ENCODE measurements around the gene HBEGF. TPM values are rescaled to one million over a fixed set of nuclear protein-coding genes. Genes with fewer than 3 reads are reported as not detected.

The HBEGF gene
- 17.1 TPM for polyA plus RNA-seq (2013, experiment 1 of 2)
- 13.9 TPM for polyA plus RNA-seq (2013, experiment 2 of 2)

- Histone ChIP-seq H3K4me3 (ENCODE audit: extremely low read depth, insufficient read depth, low read length, poor library complexity, severe bottlenecking) (peak within 1 kb of the TSS; percentile 65), H3K36me3 (ENCODE audit: control insufficient read depth, insufficient read depth, low read length) (peaks cover 19% of the 10 kb centered on the region), H3K27ac (ENCODE audit: low read depth, low read length, severe bottlenecking) (no peak within 1 kb of the TSS), H3K4me1 (ENCODE audit: control insufficient read depth, insufficient read depth, low read length, poor library complexity, severe bottlenecking) (peaks cover 26% of the 10 kb centered on the region), H3K9me3 (ENCODE audit: control insufficient read depth, low read length) (no peaks in the 10 kb centered on the region)
- WGBS, 2 experiments (ENCODE audit: insufficient coverage in 2 of 2): 6 to 7% methylated on average over 31 to 40 of the region's 72 CpGs
Observed at GRCh38 chr5:140346348-140347221, at the start of gene HBEGF. TSS of gene HBEGF (minus strand) at chr5:140346603. CDS start at chr5:140346328, 275 bp downstream.

- no peaks in the 10 kb centered on the region for H3K36me3 ChIP-seq (ENCODE audit: control insufficient read depth, insufficient read depth, low read length)
- no peak overlapping the region for H3K4me3 ChIP-seq (ENCODE audit: extremely low read depth, insufficient read depth, low read length, poor library complexity, severe bottlenecking)
- no peak overlapping the region for H3K27ac ChIP-seq (ENCODE audit: low read depth, low read length, severe bottlenecking)
- H3K9me3 ChIP-seq (ENCODE audit: control insufficient read depth, low read length): no peaks in the 10 kb centered on the region
- no peaks in the 10 kb centered on the region for H3K4me1 ChIP-seq (ENCODE audit: control insufficient read depth, insufficient read depth, low read length, poor library complexity, severe bottlenecking)
- 83 to 100% methylated on average over 2 of the region's 2 CpGs for WGBS, 2 experiments (ENCODE audit: insufficient coverage in 2 of 2)
Observed at GRCh38 chr5:140393738-140394137, 47.3 kb upstream of the HBEGF start.

GRCh38 chr5:140391732-140392131, 45.3 kb upstream of the HBEGF start:
- Histone ChIP-seq H3K36me3 (ENCODE audit: control insufficient read depth, insufficient read depth, low read length) (no peaks in the 10 kb centered on the region), H3K27ac (ENCODE audit: low read depth, low read length, severe bottlenecking) (no peak overlapping the region), H3K9me3 (ENCODE audit: control insufficient read depth, low read length) (no peaks in the 10 kb centered on the region), H3K4me3 (ENCODE audit: extremely low read depth, insufficient read depth, low read length, poor library complexity, severe bottlenecking) (no peak overlapping the region), H3K4me1 (ENCODE audit: control insufficient read depth, insufficient read depth, low read length, poor library complexity, severe bottlenecking) (no peaks in the 10 kb centered on the region)
- WGBS, 2 experiments (ENCODE audit: insufficient coverage in 2 of 2): 83 to 91% methylated on average over 1 of the region's 1 CpG

- H3K36me3 ChIP-seq (ENCODE audit: control insufficient read depth, insufficient read depth, low read length): no peaks in the 10 kb centered on the region
- no peak overlapping the region for H3K27ac ChIP-seq (ENCODE audit: low read depth, low read length, severe bottlenecking)
- no peak overlapping the region for H3K4me3 ChIP-seq (ENCODE audit: extremely low read depth, insufficient read depth, low read length, poor library complexity, severe bottlenecking)
- 80 to 90% methylated on average over 1 of the region's 1 CpG for WGBS, 2 experiments (ENCODE audit: insufficient coverage in 2 of 2)
- no peaks in the 10 kb centered on the region for H3K4me1 ChIP-seq (ENCODE audit: control insufficient read depth, insufficient read depth, low read length, poor library complexity, severe bottlenecking)
- no peaks in the 10 kb centered on the region for H3K9me3 ChIP-seq (ENCODE audit: control insufficient read depth, low read length)
Observed at GRCh38 chr5:140391312-140391711, 44.9 kb upstream of the HBEGF start.

- 80% methylated on average over 1 of the region's 2 CpGs; no CpG with 5 or more reads in 1 of the 2 experiments for WGBS, 2 experiments (ENCODE audit: insufficient coverage in 2 of 2)
- no peaks in the 10 kb centered on the region for H3K9me3 ChIP-seq (ENCODE audit: control insufficient read depth, low read length)
- H3K4me1 ChIP-seq (ENCODE audit: control insufficient read depth, insufficient read depth, low read length, poor library complexity, severe bottlenecking): no peaks in the 10 kb centered on the region
- no peak overlapping the region for H3K4me3 ChIP-seq (ENCODE audit: extremely low read depth, insufficient read depth, low read length, poor library complexity, severe bottlenecking)
- no peaks in the 10 kb centered on the region for H3K36me3 ChIP-seq (ENCODE audit: control insufficient read depth, insufficient read depth, low read length)
- no peak overlapping the region for H3K27ac ChIP-seq (ENCODE audit: low read depth, low read length, severe bottlenecking)
Observed at GRCh38 chr5:140388052-140388451, 41.6 kb upstream of the HBEGF start.

GRCh38 chr5:140383300-140383699, 36.9 kb upstream of the HBEGF start:
- no peak overlapping the region for H3K27ac ChIP-seq (ENCODE audit: low read depth, low read length, severe bottlenecking)
- no peak overlapping the region for H3K4me3 ChIP-seq (ENCODE audit: extremely low read depth, insufficient read depth, low read length, poor library complexity, severe bottlenecking)
- H3K36me3 ChIP-seq (ENCODE audit: control insufficient read depth, insufficient read depth, low read length): no peaks in the 10 kb centered on the region
- WGBS, 2 experiments (ENCODE audit: insufficient coverage in 2 of 2): 71 to 96% methylated on average over 1 to 2 of the region's 2 CpGs
- H3K9me3 ChIP-seq (ENCODE audit: control insufficient read depth, low read length): no peaks in the 10 kb centered on the region
- H3K4me1 ChIP-seq (ENCODE audit: control insufficient read depth, insufficient read depth, low read length, poor library complexity, severe bottlenecking): no peaks in the 10 kb centered on the region

- Histone ChIP-seq H3K36me3 (ENCODE audit: control insufficient read depth, insufficient read depth, low read length) (no peaks in the 10 kb centered on the region), H3K27ac (ENCODE audit: low read depth, low read length, severe bottlenecking) (no peak overlapping the region), H3K9me3 (ENCODE audit: control insufficient read depth, low read length) (no peaks in the 10 kb centered on the region), H3K4me3 (ENCODE audit: extremely low read depth, insufficient read depth, low read length, poor library complexity, severe bottlenecking) (no peak overlapping the region), H3K4me1 (ENCODE audit: control insufficient read depth, insufficient read depth, low read length, poor library complexity, severe bottlenecking) (no peaks in the 10 kb centered on the region)
Observed at GRCh38 chr5:140382866-140383265, 36.5 kb upstream of the HBEGF start.

- Histone ChIP-seq H3K9me3 (ENCODE audit: control insufficient read depth, low read length) (no peaks in the 10 kb centered on the region), H3K36me3 (ENCODE audit: control insufficient read depth, insufficient read depth, low read length) (no peaks in the 10 kb centered on the region), H3K27ac (ENCODE audit: low read depth, low read length, severe bottlenecking) (no peak overlapping the region), H3K4me3 (ENCODE audit: extremely low read depth, insufficient read depth, low read length, poor library complexity, severe bottlenecking) (no peak overlapping the region), H3K4me1 (ENCODE audit: control insufficient read depth, insufficient read depth, low read length, poor library complexity, severe bottlenecking) (no peaks in the 10 kb centered on the region)
- 100% methylated on average over 1 of the region's 1 CpG for WGBS, 2 experiments (ENCODE audit: insufficient coverage in 2 of 2)
Observed at GRCh38 chr5:140381972-140382371, 35.6 kb upstream of the HBEGF start.

- Histone ChIP-seq H3K4me1 (ENCODE audit: control insufficient read depth, insufficient read depth, low read length, poor library complexity, severe bottlenecking) (no peaks in the 10 kb centered on the region), H3K9me3 (ENCODE audit: control insufficient read depth, low read length) (no peaks in the 10 kb centered on the region), H3K4me3 (ENCODE audit: extremely low read depth, insufficient read depth, low read length, poor library complexity, severe bottlenecking) (no peak overlapping the region), H3K36me3 (ENCODE audit: control insufficient read depth, insufficient read depth, low read length) (no peaks in the 10 kb centered on the region), H3K27ac (ENCODE audit: low read depth, low read length, severe bottlenecking) (no peak overlapping the region)
- no CpG with 5 or more reads among the region's 4 CpGs for WGBS, 2 experiments (ENCODE audit: insufficient coverage in 2 of 2)
Observed at GRCh38 chr5:140381351-140381750, 34.9 kb upstream of the HBEGF start.

GRCh38 chr5:140372971-140373487, 26.6 kb upstream of the HBEGF start:
- Histone ChIP-seq H3K36me3 (ENCODE audit: control insufficient read depth, insufficient read depth, low read length) (no peaks in the 10 kb centered on the region), H3K4me3 (ENCODE audit: extremely low read depth, insufficient read depth, low read length, poor library complexity, severe bottlenecking) (no peak overlapping the region), H3K9me3 (ENCODE audit: control insufficient read depth, low read length) (no peaks in the 10 kb centered on the region), H3K4me1 (ENCODE audit: control insufficient read depth, insufficient read depth, low read length, poor library complexity, severe bottlenecking) (no peaks in the 10 kb centered on the region), H3K27ac (ENCODE audit: low read depth, low read length, severe bottlenecking) (no peak overlapping the region)
- 0% methylated on average over 1 of the region's 2 CpGs; no CpG with 5 or more reads in 1 of the 2 experiments for WGBS, 2 experiments (ENCODE audit: insufficient coverage in 2 of 2)

All from mesodermal cell (in vitro differentiated cells).